ENCODE results near the gene KCNH2.

Gene KCNH2

GRCh38 chr7:150975536-150976319 lies 2.4 kb downstream of the KCNH2 start:
- no peak for DNase-seq (ENCODE audit: low read depth in 2 of 2)

GRCh38 chr7:150974468-150975391 lies 3.4 kb downstream of the KCNH2 start:
- peak; percentile 44 to 61 for DNase-seq (ENCODE audit: low read depth in 2 of 2)

- no peak for DNase-seq (ENCODE audit: low read depth in 2 of 2)
These were observed 4.3 kb downstream of the KCNH2 start for GRCh38 chr7:150973571-150974451.

- DNase-seq (ENCODE audit: low read depth in 2 of 2) = no peak
These were observed 5.4 kb downstream of the KCNH2 start for GRCh38 chr7:150972741-150973140.

GRCh38 chr7:150972023-150972468 lies 6.1 kb downstream of the KCNH2 start:
- no peak for DNase-seq (ENCODE audit: low read depth in 2 of 2)

GRCh38 chr7:150971242-150972022 lies 6.7 kb downstream of the KCNH2 start:
- no peak for DNase-seq (ENCODE audit: low read depth in 2 of 2)

GRCh38 chr7:150970424-150970823 lies 7.7 kb downstream of the KCNH2 start:
- DNase-seq (ENCODE audit: low read depth in 2 of 2) = no peak

GRCh38 chr7:150969475-150969874 lies 8.6 kb downstream of the KCNH2 start:
- no peak for DNase-seq (ENCODE audit: low read depth in 2 of 2)

- no peak for DNase-seq (ENCODE audit: low read depth in 2 of 2)
These were observed 9.3 kb downstream of the KCNH2 start for GRCh38 chr7:150968734-150969372.

GRCh38 chr7:150968056-150968733 lies 9.9 kb downstream of the KCNH2 start:
- DNase-seq (ENCODE audit: low read depth in 2 of 2) = no peak

GRCh38 chr7:150967349-150967748 lies 10.8 kb downstream of the KCNH2 start:
- DNase-seq (ENCODE audit: low read depth in 2 of 2) = no peak

- DNase-seq (ENCODE audit: low read depth in 2 of 2) = no peak
These were observed 12.1 kb downstream of the KCNH2 start for GRCh38 chr7:150966002-150966401.

- DNase-seq (ENCODE audit: low read depth in 2 of 2) = no peak
These were observed 12.8 kb downstream of the KCNH2 start for GRCh38 chr7:150965273-150965830.

GRCh38 chr7:150964593-150965111 lies 13.5 kb downstream of the KCNH2 start:
- DNase-seq (ENCODE audit: low read depth in 2 of 2) = no peak

- no peak for DNase-seq (ENCODE audit: low read depth in 2 of 2)
These were observed 14.2 kb downstream of the KCNH2 start for GRCh38 chr7:150963707-150964559.

GRCh38 chr7:150962553-150963399 lies 15.3 kb downstream of the KCNH2 start:
- no peak for DNase-seq (ENCODE audit: low read depth in 2 of 2)

- DNase-seq (ENCODE audit: low read depth in 2 of 2) = no peak
These were observed 15.9 kb downstream of the KCNH2 start for GRCh38 chr7:150962290-150962552.
